HG03457 (cell line): ENCODE measurements around the gene UROC1.
"Not testable (repeated sequence)": the region's sequence is repeated elsewhere in the genome, so short reads cannot be mapped to it uniquely, and the experiment has no call there.

Source experiments
- ATAC-seq: cut with Tn5 transposase; IDR thresholded peaks from one replicate; pipeline ENCODE4 v1.9.1; 2021; ENCODE audit warnings: moderate number of reproducible peaks; ENCODE audit not compliant: unreplicated experiment

UROC1 gene

GRCh38 chr3:126547721-126548120 lies 30.1 kb upstream of the UROC1 start:
- ATAC-seq: no peak

GRCh38 chr3:126546549-126547239 lies 29.1 kb upstream of the UROC1 start:
- no peak for ATAC-seq

GRCh38 chr3:126546013-126546412 lies 28.4 kb upstream of the UROC1 start:
- no peak for ATAC-seq

- no peak for ATAC-seq
Observed at GRCh38 chr3:126545544-126545943, 28.0 kb upstream of the UROC1 start.

- ATAC-seq: no peak
Observed at GRCh38 chr3:126544596-126545281, 27.2 kb upstream of the UROC1 start.

- ATAC-seq: no peak
Observed at GRCh38 chr3:126543457-126544061, 26.0 kb upstream of the UROC1 start.

- ATAC-seq: no peak
Observed at GRCh38 chr3:126542340-126543241, 25.0 kb upstream of the UROC1 start.

- ATAC-seq: no peak
Observed at GRCh38 chr3:126541628-126542339, 24.2 kb upstream of the UROC1 start.

GRCh38 chr3:126540951-126541627 lies 23.5 kb upstream of the UROC1 start:
- ATAC-seq: no peak

GRCh38 chr3:126540342-126540849 lies 22.8 kb upstream of the UROC1 start:
- no peak for ATAC-seq

- no peak for ATAC-seq
Observed at GRCh38 chr3:126539558-126540250, 22.1 kb upstream of the UROC1 start.

- no peak for ATAC-seq
Observed at GRCh38 chr3:126538966-126539365, 21.4 kb upstream of the UROC1 start.

- no peak for ATAC-seq
Observed at GRCh38 chr3:126538316-126538715, 20.7 kb upstream of the UROC1 start.

- no peak for ATAC-seq
Observed at GRCh38 chr3:126537730-126538281, 20.2 kb upstream of the UROC1 start.

- no peak for ATAC-seq
Observed at GRCh38 chr3:126537116-126537729, 19.6 kb upstream of the UROC1 start.

- ATAC-seq: no peak
Observed at GRCh38 chr3:126536126-126536525, 18.6 kb upstream of the UROC1 start.

GRCh38 chr3:126535636-126536035 lies 18.1 kb upstream of the UROC1 start:
- no peak for ATAC-seq

GRCh38 chr3:126534716-126535115 lies 17.1 kb upstream of the UROC1 start:
- not testable (repeated sequence) for ATAC-seq
